A673 (cell line): ENCODE data around the gene BHLHA9. TPM values are rescaled to one million over a fixed set of nuclear protein-coding genes. Genes with fewer than 3 reads are reported as not detected.
A peak's percentile ranks its signal among the peaks of the same experiment; 100 is the strongest.

Experiments used
- BruUV-seq: library from RNA; stranded (reverse); fragments of 400-500 nt; replicated peaks from 2 replicates; lab custom pipeline; 2021; lab: Mats Ljungman, UMichigan
- CTCF ChIA-PET: fragments of 300-600 bp; sonication (Branson Sonifier 250); formaldehyde crosslinking; loops from one replicate; lab custom pipeline; 2022; ENCODE audit warnings: antibody characterized with exemption; lab: Charles Lee
- POLR2A ChIA-PET: fragments of 300-600 bp; sonication (Branson Sonifier 250); formaldehyde crosslinking; loops from one replicate; lab custom pipeline; 2022; ENCODE audit warnings: antibody characterized with exemption; ENCODE audit not compliant: low non-redundant PET; lab: Charles Lee
- DNase-seq: peaks from one replicate; pipeline ENCODE4 v3.0.0-alpha.2; 2015; ENCODE audit warnings: low spot score
- H3K27ac ChIP-seq: fragments of 200-600 bp; sonication (generic); 2 replicates; pipeline ENCODE4 v1.5.1; 2016; ENCODE audit warnings: mixed run types, low read depth, mild to moderate bottlenecking, mixed read lengths, antibody characterized with exemption, low read length; ENCODE audit not compliant: poor library complexity, severe bottlenecking
- H3K27me3 ChIP-seq: fragments of 200-600 bp; sonication (generic); replicated peaks from 2 replicates; pipeline ENCODE4 v1.6.1; 2017; ENCODE audit warnings: mixed run types, low read depth, mild to moderate bottlenecking, mixed read lengths, antibody characterized with exemption, low read length; ENCODE audit not compliant: insufficient read depth, poor library complexity
- H3K36me3 ChIP-seq: fragments of 200-600 bp; sonication (generic); 2 replicates; pipeline ENCODE4 v1.6.1; 2016; ENCODE audit warnings: mixed run types, mild to moderate bottlenecking, mixed read lengths, antibody characterized with exemption, low read length; ENCODE audit not compliant: insufficient read depth, poor library complexity, severe bottlenecking
- H3K4me1 ChIP-seq: fragments of 200-600 bp; sonication (generic); 2 replicates; pipeline ENCODE4 v1.6.1; 2017; ENCODE audit warnings: mixed run types, mild to moderate bottlenecking, mixed read lengths, antibody characterized with exemption, low read length; ENCODE audit not compliant: insufficient read depth, poor library complexity, severe bottlenecking
- H3K4me3 ChIP-seq: fragments of 200-600 bp; sonication (generic); 2 replicates; pipeline ENCODE4 v1.5.1; 2016; ENCODE audit warnings: low read depth, mixed run types, mild to moderate bottlenecking, mixed read lengths, low read length; ENCODE audit not compliant: poor library complexity, severe bottlenecking
- H3K9me3 ChIP-seq: fragments of 200-600 bp; sonication (generic); 2 replicates; pipeline ENCODE4 v1.6.1; 2016; ENCODE audit warnings: mixed run types, low read depth, mild to moderate bottlenecking, mixed read lengths, antibody characterized with exemption, low read length; ENCODE audit not compliant: poor library complexity, severe bottlenecking
- EZH2 ChIP-seq: fragments of 200-600 bp; sonication (generic); IDR thresholded peaks from 2 replicates; pipeline ENCODE4 v1.6.1; 2017; ENCODE audit warnings: borderline replicate concordance, low read depth, mild to moderate bottlenecking, mixed read lengths, antibody characterized with exemption, low read length; ENCODE audit not compliant: poor library complexity, severe bottlenecking
- intact Hi-C: fragments of 100-400 bp; cut with micrococcal nuclease; formaldehyde crosslinking; loops from one replicate; pipeline ENCODE4 v1.10.0; 2022; ENCODE audit not compliant: unreplicated experiment
- total RNA-seq: library from RNA; stranded (reverse); gene quantifications from 2 replicates; pipeline ENCODE4 v1.2.3, GENCODE V29; 2021
- TF ChIP-seq, protein P1 (sequence below): fragments of 300-800, 200-600 bp; sonication (generic); conservative IDR thresholded peaks from 2 replicates; pipeline ENCODE4 v1.5.1; 2017; ENCODE audit warnings: low read depth, mild to moderate bottlenecking, antibody characterized with exemption, low read length, moderate library complexity, mixed read lengths

Gene BHLHA9
- total RNA-seq, 1 experiment from 2014 or later, result not detected

DNA sequence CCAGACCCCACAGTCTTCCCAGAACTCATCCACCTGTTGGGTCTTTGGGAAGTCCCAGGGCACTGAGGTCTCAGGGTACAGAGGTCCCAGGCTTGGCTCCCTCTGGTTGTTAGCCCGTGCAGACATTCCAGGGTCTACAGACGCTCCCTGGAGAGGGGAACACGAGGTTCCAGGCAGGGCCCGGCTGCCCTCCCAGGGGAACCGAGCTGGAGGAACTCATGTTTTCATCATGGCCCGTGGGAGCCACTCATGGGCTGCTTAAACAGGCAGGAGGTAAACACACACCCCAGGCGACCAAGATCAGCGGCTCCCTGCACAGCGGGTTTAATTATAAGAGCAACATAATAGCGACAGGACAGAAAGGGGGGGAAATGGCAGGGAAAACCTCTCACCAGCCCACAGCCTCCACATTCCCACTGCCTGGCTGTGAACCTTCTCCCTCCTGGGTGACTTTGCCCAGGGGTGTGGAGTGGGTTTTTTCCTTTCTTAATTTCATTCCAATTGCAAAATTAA is 45.7 kb downstream of the BHLHA9 start:
- ChIA-PET CTCF (no interaction called here), POLR2A (no interaction called here)
- Histone ChIP-seq H3K4me1 (peaks cover 17% of the 10 kb centered on the region), H3K9me3 (no peaks in the 10 kb centered on the region), H3K27ac (no peak overlapping the region), H3K27me3 (no peaks in the 10 kb centered on the region), H3K36me3 (no peaks in the 10 kb centered on the region), H3K4me3 (no peak overlapping the region)
- DNase-seq, result peak; percentile 90
- TF ChIP-seq, protein P1, sequence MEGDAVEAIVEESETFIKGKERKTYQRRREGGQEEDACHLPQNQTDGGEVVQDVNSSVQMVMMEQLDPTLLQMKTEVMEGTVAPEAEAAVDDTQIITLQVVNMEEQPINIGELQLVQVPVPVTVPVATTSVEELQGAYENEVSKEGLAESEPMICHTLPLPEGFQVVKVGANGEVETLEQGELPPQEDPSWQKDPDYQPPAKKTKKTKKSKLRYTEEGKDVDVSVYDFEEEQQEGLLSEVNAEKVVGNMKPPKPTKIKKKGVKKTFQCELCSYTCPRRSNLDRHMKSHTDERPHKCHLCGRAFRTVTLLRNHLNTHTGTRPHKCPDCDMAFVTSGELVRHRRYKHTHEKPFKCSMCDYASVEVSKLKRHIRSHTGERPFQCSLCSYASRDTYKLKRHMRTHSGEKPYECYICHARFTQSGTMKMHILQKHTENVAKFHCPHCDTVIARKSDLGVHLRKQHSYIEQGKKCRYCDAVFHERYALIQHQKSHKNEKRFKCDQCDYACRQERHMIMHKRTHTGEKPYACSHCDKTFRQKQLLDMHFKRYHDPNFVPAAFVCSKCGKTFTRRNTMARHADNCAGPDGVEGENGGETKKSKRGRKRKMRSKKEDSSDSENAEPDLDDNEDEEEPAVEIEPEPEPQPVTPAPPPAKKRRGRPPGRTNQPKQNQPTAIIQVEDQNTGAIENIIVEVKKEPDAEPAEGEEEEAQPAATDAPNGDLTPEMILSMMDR, result no peak
- TF ChIP-seq EZH2, result no peak
- intact Hi-C loops, result no loop called here
- BruUV-seq, result no TSS peak

Other genes starting within 250 kb of the BHLHA9 start
- gene ABR, start 90.5 kb upstream of the BHLHA9 start, total RNA-seq, result 47.6 and 67.9 TPM in 2 replicates
- gene TRARG1, start 9.2 kb downstream of the BHLHA9 start, total RNA-seq, result not detected in 2 replicates
- 1,404 and 1,447 TPM in 2 replicates for gene YWHAE, start 129.8 kb downstream of the BHLHA9 start, total RNA-seq
- gene CRK, start 185.8 kb downstream of the BHLHA9 start, total RNA-seq, result 85.9 and 86.5 TPM in 2 replicates
- gene MYO1C, start 222.2 kb downstream of the BHLHA9 start, total RNA-seq, result 101 and 103 TPM in 2 replicates
- gene INPP5K, start 246.2 kb downstream of the BHLHA9 start, total RNA-seq, result 26.2 and 27.5 TPM in 2 replicates